ENCODE results near the gene RPRD1B.

Gene RPRD1B

GRCh38 chr20:38033330-38034107 lies at the start of gene RPRD1B, which contains the start of gene TTI1:
Gene RPRD1B (plus strand): TSS chr20:38033746. CDS start chr20:38033948, 202 bp downstream.
Gene TTI1 (minus strand): TSS chr20:38033456. CDS start chr20:38013816, 19,640 bp downstream.
- DNase-seq, result peak; percentile 52

GRCh38 chr20:37984018-37984785 lies 49.3 kb upstream of the RPRD1B start:
- DNase-seq, result no peak

GRCh38 chr20:37986044-37986858 lies 47.3 kb upstream of the RPRD1B start:
- DNase-seq, result no peak

- DNase-seq, result no peak
Observed at GRCh38 chr20:37986873-37987601, 46.5 kb upstream of the RPRD1B start.

- no peak for DNase-seq
Observed at GRCh38 chr20:37987602-37988290, 45.8 kb upstream of the RPRD1B start.

GRCh38 chr20:37988306-37988954 lies 45.1 kb upstream of the RPRD1B start:
- DNase-seq, result no peak

GRCh38 chr20:37989601-37990295 lies 43.8 kb upstream of the RPRD1B start:
- DNase-seq, result no peak

GRCh38 chr20:37990571-37991151 lies 42.9 kb upstream of the RPRD1B start:
- no peak for DNase-seq

GRCh38 chr20:37991157-37991866 lies 42.2 kb upstream of the RPRD1B start:
- no peak for DNase-seq

GRCh38 chr20:37991908-37992307 lies 41.6 kb upstream of the RPRD1B start:
- DNase-seq, result no peak

GRCh38 chr20:37992802-37993409 lies 40.6 kb upstream of the RPRD1B start:
- DNase-seq, result peak; percentile 54

- DNase-seq, result no peak
Observed at GRCh38 chr20:37994512-37994911, 39.0 kb upstream of the RPRD1B start.

- DNase-seq, result no peak
Observed at GRCh38 chr20:37995856-37996605, 37.5 kb upstream of the RPRD1B start.

GRCh38 chr20:37997516-37997915 lies 36.0 kb upstream of the RPRD1B start:
- DNase-seq, result no peak

- DNase-seq, result no peak
Observed at GRCh38 chr20:37999526-38000263, 33.9 kb upstream of the RPRD1B start.

GRCh38 chr20:38000293-38000692 lies 33.3 kb upstream of the RPRD1B start:
- no peak for DNase-seq

GRCh38 chr20:38001173-38001875 lies 32.2 kb upstream of the RPRD1B start:
- DNase-seq, result no peak
